NCI-H2196 treated with DMSO at 0.1 percent for 48 hours (cell line): ENCODE results near the gene CNGB1.
"Not testable (repeated sequence)": the region's sequence is repeated elsewhere in the genome, so short reads cannot be mapped to it uniquely, and the experiment has no call there.

Source experiments
- DNase-seq: peaks from one replicate; lab custom pipeline; 2025; ENCODE audit not compliant: unreplicated experiment; lab: John Stamatoyannopoulos, UW

Gene CNGB1

DNA sequence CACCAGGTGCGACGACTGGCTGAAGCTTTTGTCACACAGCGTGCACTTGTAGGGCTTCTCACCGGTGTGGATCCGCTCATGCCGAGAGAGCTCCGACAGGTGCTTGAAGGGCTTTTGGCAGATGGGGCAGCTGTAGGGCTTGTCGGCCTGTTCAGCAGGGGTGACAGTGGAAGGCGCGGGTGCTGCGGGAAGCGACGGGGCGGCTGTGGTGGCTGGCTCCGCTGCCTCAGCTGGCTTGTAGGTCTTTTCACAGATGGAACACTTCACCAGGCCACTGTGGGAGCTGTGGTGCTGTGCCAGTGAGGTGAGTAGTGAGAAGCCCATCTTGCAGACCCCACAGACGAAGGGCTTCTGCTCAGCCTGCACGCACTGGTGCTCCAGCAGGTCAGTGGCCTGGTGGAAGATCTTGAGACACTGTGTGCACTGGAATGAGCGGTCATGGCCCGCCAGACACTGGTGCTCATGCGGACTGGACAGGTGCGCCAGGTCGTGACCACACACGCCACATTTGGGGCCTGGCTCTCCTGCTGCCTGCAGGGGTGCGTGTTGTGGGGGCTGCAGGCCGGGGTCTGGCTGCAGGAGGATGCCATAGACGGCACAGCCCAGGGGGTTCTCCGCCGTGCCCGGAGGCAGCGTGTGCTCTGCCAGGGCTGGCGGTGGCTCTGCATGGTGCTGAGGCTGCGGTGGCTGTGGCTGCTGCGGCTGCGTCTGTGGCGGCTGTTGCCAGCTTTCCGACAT lies 26.8 kb upstream of the CNGB1 start:
- DNase-seq: no peak

- DNase-seq: no peak
Measured at GRCh38 chr16:57997176-57997527, 26.2 kb upstream of the CNGB1 start.

DNA sequence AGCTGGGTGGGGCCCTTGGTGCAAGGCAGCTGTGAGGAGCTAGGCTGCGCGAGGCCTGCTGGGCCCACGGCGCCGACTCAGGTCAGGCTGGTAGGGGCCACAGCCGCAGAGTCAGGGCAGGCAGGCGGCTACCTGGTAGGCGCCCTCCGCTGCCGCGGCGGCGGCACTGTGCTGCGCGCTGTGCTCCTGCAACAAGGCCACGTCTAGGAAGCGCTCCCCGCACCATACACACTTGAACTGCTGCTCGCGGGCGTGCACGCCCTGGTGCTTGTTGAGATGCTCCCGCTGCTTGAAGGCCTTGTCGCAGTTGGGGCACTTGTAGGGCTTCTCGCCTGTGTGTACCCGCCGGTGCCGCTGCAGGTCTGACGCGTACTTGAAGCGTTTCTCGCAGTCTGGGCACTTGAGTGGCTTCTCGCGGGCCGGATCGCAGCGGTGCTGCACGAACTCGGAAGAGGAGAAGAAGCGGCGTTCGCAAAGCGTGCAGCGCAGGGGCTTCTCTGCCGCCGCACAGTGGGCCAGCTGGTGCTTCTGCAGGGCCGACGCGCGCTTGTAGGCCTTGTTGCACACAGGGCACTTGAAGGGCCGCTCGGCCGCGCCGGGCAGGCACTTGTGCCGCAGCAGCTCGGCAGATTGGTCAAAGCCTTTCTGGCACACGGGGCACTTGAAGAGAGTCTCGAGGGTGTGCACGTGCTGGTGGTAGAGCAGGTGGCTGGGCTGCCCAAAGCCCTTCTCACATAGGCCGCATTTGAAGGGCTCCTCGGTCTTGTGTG lies 25.7 kb upstream of the CNGB1 start:
- no peak for DNase-seq

GRCh38 chr16:57995721-57996405 lies 24.9 kb upstream of the CNGB1 start:
- DNase-seq: no peak

DNA sequence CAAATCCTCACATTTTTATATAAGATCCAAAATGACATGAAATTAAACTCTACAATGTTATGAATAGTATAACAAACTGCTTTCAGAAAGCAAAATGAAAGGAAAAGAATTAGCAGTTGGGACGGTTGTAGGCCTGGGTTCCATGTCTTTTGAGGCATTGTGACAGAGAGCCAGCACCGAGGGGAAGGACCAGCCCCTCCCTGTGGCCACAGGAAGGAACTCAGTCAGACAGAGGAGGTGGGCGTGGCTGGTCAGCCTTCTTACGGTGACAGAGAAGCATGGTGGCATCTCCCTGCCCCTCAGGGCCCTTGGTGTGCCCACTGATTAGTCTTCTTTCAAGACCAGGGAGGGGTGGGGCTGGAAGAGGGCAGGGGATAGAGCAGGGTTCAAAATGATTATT lies 23.9 kb upstream of the CNGB1 start:
- no peak for DNase-seq

GRCh38 chr16:57994361-57994760 lies 23.4 kb upstream of the CNGB1 start:
- no peak for DNase-seq

DNA sequence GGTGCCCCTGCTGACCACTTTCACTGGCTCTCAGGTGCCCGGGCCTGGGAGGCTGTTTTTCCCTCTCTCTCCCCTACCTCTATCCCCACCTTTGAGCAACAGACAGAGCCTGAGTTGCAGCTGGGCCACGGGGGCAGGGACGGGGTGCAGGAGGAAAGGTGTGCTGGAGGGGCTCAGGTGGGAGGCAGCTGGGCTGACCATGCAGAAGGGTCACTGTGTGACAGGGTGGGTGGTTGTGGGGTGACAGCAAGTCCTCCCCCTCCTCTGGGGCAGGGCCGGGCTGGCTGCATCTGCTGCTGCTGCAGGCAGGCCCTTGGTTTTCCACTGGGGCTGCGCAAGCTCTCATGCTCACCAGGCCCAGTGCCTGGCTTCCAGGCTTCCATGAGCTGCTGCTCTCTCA lies 23.0 kb upstream of the CNGB1 start:
- DNase-seq: no peak

GRCh38 chr16:57993438-57993837 lies 22.5 kb upstream of the CNGB1 start:
- no peak for DNase-seq

GRCh38 chr16:57992084-57992483 lies 21.2 kb upstream of the CNGB1 start:
- DNase-seq: no peak

DNA sequence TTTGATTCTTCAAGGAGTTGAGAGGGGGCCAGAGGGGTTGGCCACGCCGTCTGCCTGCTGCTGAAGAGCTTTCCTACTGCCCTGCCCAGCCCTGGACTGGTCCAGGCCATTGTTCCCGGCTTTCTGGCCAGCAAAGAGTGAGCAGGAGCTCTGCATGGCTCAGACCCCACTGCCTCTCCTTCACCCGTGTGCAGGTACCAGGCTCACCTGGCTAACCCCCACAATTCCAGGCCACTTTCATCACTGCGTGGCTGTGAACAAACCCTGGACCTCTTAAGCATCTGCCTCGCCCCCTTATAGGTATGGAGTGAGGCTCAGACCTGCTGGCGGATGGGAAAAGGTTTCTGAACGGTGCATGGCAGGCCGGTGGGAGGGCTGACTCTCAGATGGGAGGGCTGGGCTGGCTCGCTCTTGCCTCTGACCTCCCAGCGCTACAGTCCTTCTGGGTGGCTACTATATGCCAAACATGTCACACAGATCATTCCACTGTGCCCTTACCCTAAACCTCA lies 20.7 kb upstream of the CNGB1 start:
- DNase-seq: no peak

GRCh38 chr16:57988929-57989328 lies 18.0 kb upstream of the CNGB1 start:
- peak; percentile 59 for DNase-seq

DNA sequence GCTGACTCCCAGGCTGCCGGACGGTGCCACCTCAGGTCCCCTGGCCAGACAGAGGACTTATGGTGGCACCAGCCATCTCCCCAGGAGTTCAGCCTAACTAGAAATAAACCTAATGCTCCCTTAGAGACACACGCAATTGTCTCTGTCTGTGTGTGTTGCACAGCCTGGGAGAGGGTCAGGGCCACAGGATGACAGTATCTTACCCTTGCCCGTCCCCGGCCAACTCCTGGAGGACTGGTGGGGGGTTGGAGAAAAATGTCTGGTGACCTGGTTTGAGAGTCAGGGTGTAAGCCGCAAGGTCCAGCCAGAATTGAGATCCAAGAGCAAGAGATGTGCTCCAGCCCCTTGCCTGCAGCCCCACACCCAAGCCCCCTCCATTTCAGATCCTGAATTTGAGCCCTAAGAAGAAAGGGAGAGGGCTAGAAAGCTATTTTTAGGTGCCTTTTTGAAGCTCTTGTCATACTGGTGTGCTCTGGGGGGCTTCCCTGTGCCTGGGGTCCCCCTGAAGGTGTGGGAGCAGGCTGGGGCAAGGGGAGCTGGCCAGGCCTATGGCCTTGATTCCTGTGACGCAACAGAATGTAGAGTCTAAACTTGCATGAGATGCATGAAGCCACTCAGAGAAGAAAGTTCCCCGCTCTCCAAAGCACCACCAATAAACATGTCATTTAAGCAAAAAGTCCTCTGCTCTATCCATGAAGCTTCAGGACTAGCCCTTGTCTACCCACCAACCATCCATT lies 16.7 kb upstream of the CNGB1 start:
- no peak for DNase-seq

DNA sequence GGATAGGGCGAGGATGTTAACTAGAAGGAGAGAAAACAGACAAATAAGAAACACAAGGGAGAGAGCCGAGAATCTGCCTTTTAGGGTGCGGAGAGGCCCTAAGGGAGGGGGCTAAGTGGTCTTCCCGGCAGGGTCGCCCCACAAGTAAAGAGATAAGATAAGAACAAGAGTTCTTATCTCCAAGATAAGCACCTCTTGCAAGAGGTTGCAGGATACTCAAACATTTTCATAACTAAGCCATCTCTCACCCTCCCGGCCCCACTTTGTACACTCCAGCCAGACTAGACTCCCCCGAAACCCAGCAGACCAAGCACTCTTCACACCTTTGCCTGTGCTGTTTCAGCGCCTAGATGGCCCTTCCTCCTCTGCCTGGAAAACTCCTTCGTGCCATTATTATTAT lies 15.3 kb upstream of the CNGB1 start:
- DNase-seq: no peak

- DNase-seq: no peak
Measured at GRCh38 chr16:57985204-57986181, 14.6 kb upstream of the CNGB1 start.

- no peak for DNase-seq
Measured at GRCh38 chr16:57984443-57985203, 13.7 kb upstream of the CNGB1 start.

DNA sequence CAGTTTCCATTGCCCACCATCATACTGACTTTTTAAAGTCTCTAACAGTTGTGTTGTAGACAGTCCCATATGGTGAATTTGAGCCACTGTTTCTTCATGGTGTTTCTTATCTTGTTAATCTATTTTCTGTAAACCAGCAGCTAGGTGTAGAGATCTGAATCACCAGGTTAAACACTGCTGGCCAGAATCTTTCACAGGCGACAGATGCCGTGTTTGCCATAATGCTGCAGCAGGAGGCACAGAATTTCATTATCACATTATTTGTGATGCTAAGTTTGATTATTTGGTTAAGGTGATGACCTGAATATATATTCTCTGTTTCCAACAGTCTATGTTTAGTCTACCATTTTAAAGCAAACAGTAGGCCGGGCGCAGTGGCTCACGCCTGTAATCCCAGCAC lies 11.5 kb upstream of the CNGB1 start:
- no peak for DNase-seq

DNA sequence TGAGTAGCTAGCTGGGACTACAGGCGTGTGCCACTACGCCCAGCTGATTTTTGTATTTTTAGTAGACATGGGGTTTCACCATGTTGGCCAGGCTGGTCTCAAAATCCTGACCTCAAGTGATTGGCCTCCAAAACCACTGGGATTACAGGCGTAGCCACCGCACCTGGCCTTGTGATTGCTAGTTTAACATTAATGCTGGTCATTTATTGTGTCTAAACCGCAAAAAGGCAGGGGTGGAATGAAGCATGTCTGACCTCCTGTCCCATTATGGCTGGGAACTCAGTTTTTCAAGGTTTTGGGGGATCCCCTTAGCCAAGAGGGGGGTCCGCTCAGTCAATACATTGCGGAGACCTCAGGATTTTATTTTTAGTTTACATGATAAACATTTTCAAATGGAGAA lies 10.7 kb upstream of the CNGB1 start:
- DNase-seq: no peak

DNA sequence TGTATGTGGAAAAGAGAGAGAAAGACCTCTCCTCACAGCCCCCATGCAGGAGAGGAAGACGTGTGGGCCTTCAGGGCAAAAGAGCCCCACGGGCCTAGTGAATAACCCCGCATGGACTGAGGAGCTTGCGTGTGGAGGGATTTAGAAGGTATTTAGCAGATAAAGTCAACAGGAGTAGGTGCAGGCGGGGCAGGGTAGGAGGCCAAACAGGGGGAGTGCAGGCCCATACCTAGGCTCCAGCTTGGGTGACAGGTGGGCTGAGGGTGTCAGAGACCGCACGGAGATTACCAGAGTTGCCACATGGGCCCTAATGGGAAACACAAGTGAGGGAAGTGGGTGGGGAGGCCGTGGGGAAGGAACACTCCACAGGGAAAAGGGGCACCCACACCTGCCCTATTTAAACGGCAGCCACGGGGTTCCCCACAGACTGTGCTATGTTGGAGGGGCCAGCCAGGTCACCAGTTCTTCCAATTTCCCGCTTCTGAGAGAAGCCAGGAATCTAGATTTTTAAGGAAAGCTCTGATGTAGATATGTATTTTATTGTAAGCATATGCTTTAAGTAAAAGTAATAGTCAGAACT lies 8.2 kb upstream of the CNGB1 start:
- DNase-seq: no peak

DNA sequence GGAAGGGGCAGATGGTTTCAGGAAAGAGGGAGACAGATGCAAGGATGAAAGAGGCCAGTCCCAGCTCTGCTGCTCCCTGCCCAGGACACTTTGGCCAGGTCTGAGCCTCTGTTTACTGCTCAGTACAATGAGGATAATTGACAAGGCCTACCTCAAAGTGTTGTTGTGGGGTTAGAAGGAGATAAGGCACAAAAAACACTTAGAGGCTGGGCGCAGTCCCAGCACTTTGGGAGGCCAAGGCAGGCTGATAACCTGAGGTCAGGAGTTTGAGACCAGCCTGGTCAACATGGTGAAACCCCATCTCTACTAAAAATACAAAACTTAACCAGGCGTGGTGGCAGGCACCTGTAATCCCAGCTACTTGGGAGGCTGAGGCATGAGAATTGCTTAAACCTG lies 7.1 kb upstream of the CNGB1 start:
- not testable (repeated sequence) for DNase-seq
